Muscle of back (tissue), 11 donors: ENCODE data around the gene TIE1. TPM values are rescaled to one million over a fixed set of nuclear protein-coding genes. Genes with fewer than 3 reads are reported as not detected.
"Not testable (repeated sequence)": the region's sequence is repeated elsewhere in the genome, so short reads cannot be mapped to it uniquely, and the experiment has no call there.

Source experiments
- DNase-seq, 3 donors: peaks; one replicate each; pipeline versions ENCODE4 v3.0.0 to v3.0.0-alpha.2; 2013
- polyA plus RNA-seq, 10 donors: library from polyadenylated mRNA; unstranded; fragments of 120-200 nt; gene quantifications; one replicate each; pipeline ENCODE4 v1.2.1, GENCODE V29; 2013; ENCODE audit not compliant: insufficient read length in 10 of 10

TIE1 gene
- polyA plus RNA-seq, 10 donors, result 29.3 to 58.5 (median 42.2) TPM

- DNase-seq, result no peak
These were observed 56.5 kb downstream of the TIE1 start for GRCh38 chr1:43357251-43357650.

- no peak for DNase-seq
These were observed 57.5 kb downstream of the TIE1 start for GRCh38 chr1:43358121-43358745.

- DNase-seq, result peak; percentile 97 to 98 (median 97)
These were observed 58.2 kb downstream of the TIE1 start, which contains the start of gene CDC20 for GRCh38 chr1:43358746-43359693. Gene CDC20 (plus strand): TSS chr1:43358981. CDS start chr1:43359216, 235 bp downstream.

GRCh38 chr1:43359696-43360095 is 58.9 kb downstream of the TIE1 start:
- DNase-seq, result no peak

- DNase-seq, result no peak
These were observed 59.8 kb downstream of the TIE1 start for GRCh38 chr1:43360616-43361015.

GRCh38 chr1:43363283-43363934 is 62.6 kb downstream of the TIE1 start:
- no peak for DNase-seq

GRCh38 chr1:43363935-43364525 is 63.2 kb downstream of the TIE1 start:
- no peak for DNase-seq

GRCh38 chr1:43365678-43366077 is 64.9 kb downstream of the TIE1 start:
- DNase-seq, result no peak

- no peak for DNase-seq
These were observed 65.4 kb downstream of the TIE1 start for GRCh38 chr1:43366179-43366578.

GRCh38 chr1:43366601-43367025 is 65.8 kb downstream of the TIE1 start:
- DNase-seq, result no peak

GRCh38 chr1:43367026-43367903 is 66.5 kb downstream of the TIE1 start:
- peak in 1 of 3 donors; percentile 55 for DNase-seq

- peak; percentile 86 to 95 (median 90) for DNase-seq
These were observed 67.3 kb downstream of the TIE1 start, which contains the start of gene ELOVL1 for GRCh38 chr1:43367904-43368645. Gene ELOVL1 (minus strand): TSS chr1:43368011. CDS start chr1:43365609, 2,402 bp downstream.

- no peak for DNase-seq
These were observed 67.9 kb downstream of the TIE1 start for GRCh38 chr1:43368646-43369020.

GRCh38 chr1:43369779-43370178 is 69.0 kb downstream of the TIE1 start:
- DNase-seq, result not testable (repeated sequence)

GRCh38 chr1:43370564-43370963 is 69.8 kb downstream of the TIE1 start:
- DNase-seq, result no peak

GRCh38 chr1:43372172-43372571 is 71.4 kb downstream of the TIE1 start:
- no peak for DNase-seq
